Neural cell (in vitro differentiated cells): Measurements from ENCODE around the gene UGGT2.
"Not testable (repeated sequence)": the region's sequence is repeated elsewhere in the genome, so short reads cannot be mapped to it uniquely, and the experiment has no call there.

Experiments used
- CTCF ChIP-seq: fragments of 450-650 bp; IDR thresholded peaks from 2 replicates; pipeline ENCODE4 v1.5.1; 2014; ENCODE audit warnings: antibody characterized with exemption, mild to moderate bottlenecking, moderate library complexity; ENCODE audit not compliant: poor library complexity, severe bottlenecking
- EZH2 ChIP-seq: fragments of 200-600, 300-800 bp; shearing (Covaris generic), sonication (generic); IDR thresholded peaks from 2 replicates; pipeline ENCODE4 v1.6.1; 2014; ENCODE audit warnings: antibody characterized with exemption, low read length, borderline replicate concordance, mild to moderate bottlenecking; ENCODE audit not compliant: insufficient read depth, poor library complexity, severe bottlenecking
- POLR2AphosphoS5 ChIP-seq: IDR thresholded peaks from 2 replicates; pipeline ENCODE4 v1.6.1; 2012
- RAD21 ChIP-seq: fragments of 450-650 bp; conservative IDR thresholded peaks from 2 replicates; pipeline ENCODE4 v1.6.1; 2014; ENCODE audit warnings: antibody characterized with exemption, mild to moderate bottlenecking, moderate library complexity
- TF ChIP-seq, protein P1 (sequence below): IDR thresholded peaks from 2 replicates; pipeline ENCODE4 v1.6.1; 2012; ENCODE audit warnings: borderline replicate concordance

- not testable (repeated sequence) for TF ChIP-seq EZH2, CTCF, POLR2AphosphoS5, RAD21
- TF ChIP-seq, protein P1, sequence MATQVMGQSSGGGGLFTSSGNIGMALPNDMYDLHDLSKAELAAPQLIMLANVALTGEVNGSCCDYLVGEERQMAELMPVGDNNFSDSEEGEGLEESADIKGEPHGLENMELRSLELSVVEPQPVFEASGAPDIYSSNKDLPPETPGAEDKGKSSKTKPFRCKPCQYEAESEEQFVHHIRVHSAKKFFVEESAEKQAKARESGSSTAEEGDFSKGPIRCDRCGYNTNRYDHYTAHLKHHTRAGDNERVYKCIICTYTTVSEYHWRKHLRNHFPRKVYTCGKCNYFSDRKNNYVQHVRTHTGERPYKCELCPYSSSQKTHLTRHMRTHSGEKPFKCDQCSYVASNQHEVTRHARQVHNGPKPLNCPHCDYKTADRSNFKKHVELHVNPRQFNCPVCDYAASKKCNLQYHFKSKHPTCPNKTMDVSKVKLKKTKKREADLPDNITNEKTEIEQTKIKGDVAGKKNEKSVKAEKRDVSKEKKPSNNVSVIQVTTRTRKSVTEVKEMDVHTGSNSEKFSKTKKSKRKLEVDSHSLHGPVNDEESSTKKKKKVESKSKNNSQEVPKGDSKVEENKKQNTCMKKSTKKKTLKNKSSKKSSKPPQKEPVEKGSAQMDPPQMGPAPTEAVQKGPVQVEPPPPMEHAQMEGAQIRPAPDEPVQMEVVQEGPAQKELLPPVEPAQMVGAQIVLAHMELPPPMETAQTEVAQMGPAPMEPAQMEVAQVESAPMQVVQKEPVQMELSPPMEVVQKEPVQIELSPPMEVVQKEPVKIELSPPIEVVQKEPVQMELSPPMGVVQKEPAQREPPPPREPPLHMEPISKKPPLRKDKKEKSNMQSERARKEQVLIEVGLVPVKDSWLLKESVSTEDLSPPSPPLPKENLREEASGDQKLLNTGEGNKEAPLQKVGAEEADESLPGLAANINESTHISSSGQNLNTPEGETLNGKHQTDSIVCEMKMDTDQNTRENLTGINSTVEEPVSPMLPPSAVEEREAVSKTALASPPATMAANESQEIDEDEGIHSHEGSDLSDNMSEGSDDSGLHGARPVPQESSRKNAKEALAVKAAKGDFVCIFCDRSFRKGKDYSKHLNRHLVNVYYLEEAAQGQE = not testable (repeated sequence)
Measured at GRCh38 chr13:96050955-96051354, 2.2 kb downstream of the UGGT2 start.
